GM19035 (cell line): ENCODE results near the gene TCERG1L.

Source experiments
- ATAC-seq: cut with Tn5 transposase; IDR thresholded peaks from one replicate; pipeline ENCODE4 v1.9.1; 2021; ENCODE audit not compliant: unreplicated experiment

TCERG1L gene

GRCh38 chr10:131230166-131230565, 81.4 kb downstream of the TCERG1L start:
- ATAC-seq = no peak

- ATAC-seq = no peak
Measured at GRCh38 chr10:131227163-131227740, 84.3 kb downstream of the TCERG1L start.

GRCh38 chr10:131226446-131227162, 84.9 kb downstream of the TCERG1L start:
- ATAC-seq = no peak

- ATAC-seq = no peak
Measured at GRCh38 chr10:131224106-131224505, 87.4 kb downstream of the TCERG1L start.

- no peak for ATAC-seq
Measured at GRCh38 chr10:131223422-131223821, 88.1 kb downstream of the TCERG1L start.

- ATAC-seq = no peak
Measured at GRCh38 chr10:131222986-131223385, 88.5 kb downstream of the TCERG1L start.

GRCh38 chr10:131221632-131222277, 89.8 kb downstream of the TCERG1L start:
- ATAC-seq = no peak

- no peak for ATAC-seq
Measured at GRCh38 chr10:131220601-131221171, 90.8 kb downstream of the TCERG1L start.

GRCh38 chr10:131219955-131220489, 91.5 kb downstream of the TCERG1L start:
- ATAC-seq = no peak

GRCh38 chr10:131219584-131219886, 92.0 kb downstream of the TCERG1L start:
- no peak for ATAC-seq

GRCh38 chr10:131218811-131219583, 92.5 kb downstream of the TCERG1L start:
- no peak for ATAC-seq

- ATAC-seq = no peak
Measured at GRCh38 chr10:131216681-131217230, 94.8 kb downstream of the TCERG1L start.

GRCh38 chr10:131215776-131216175, 95.7 kb downstream of the TCERG1L start:
- no peak for ATAC-seq

GRCh38 chr10:131214521-131215244, 96.8 kb downstream of the TCERG1L start:
- ATAC-seq = no peak

GRCh38 chr10:131213741-131214505, 97.6 kb downstream of the TCERG1L start:
- no peak for ATAC-seq

- ATAC-seq = no peak
Measured at GRCh38 chr10:131212763-131213325, 98.7 kb downstream of the TCERG1L start.

GRCh38 chr10:131211965-131212619, 99.4 kb downstream of the TCERG1L start:
- ATAC-seq = no peak

- no peak for ATAC-seq
Measured at GRCh38 chr10:131211559-131211958, 100.0 kb downstream of the TCERG1L start.

- ATAC-seq = no peak
Measured at GRCh38 chr10:131211146-131211545, 100.4 kb downstream of the TCERG1L start.
